HepG2 (cell line): Measurements from ENCODE around the gene COASY. TPM values are rescaled to one million over a fixed set of nuclear protein-coding genes. Genes with fewer than 3 reads are reported as not detected.

Source experiments
- HNRNPL ChIP-seq: fragments of 200-400 bp; formaldehyde crosslinking; IDR thresholded peaks from 2 replicates; pipeline ENCODE4 v1.6.1; 2017; ENCODE audit warnings: mild to moderate bottlenecking, low read depth, low read length
- IRF9 ChIP-seq: sonication (generic); formaldehyde crosslinking; IDR thresholded peaks from 2 replicates; pipeline ENCODE4 v1.8.0; 2022; ENCODE audit warnings: missing genetic modification reagents, mild to moderate bottlenecking, borderline replicate concordance
- NFIB ChIP-seq: sonication (generic); formaldehyde crosslinking; IDR thresholded peaks from 2 replicates; pipeline ENCODE4 v1.9.0; 2021; ENCODE audit warnings: missing genetic modification reagents, mild to moderate bottlenecking, borderline replicate concordance
- NFKB2 ChIP-seq: sonication (generic); formaldehyde crosslinking; IDR thresholded peaks from 2 replicates; pipeline ENCODE4 v1.4.0; 2020; ENCODE audit warnings: missing genetic modification reagents, borderline replicate concordance
- PLRG1 ChIP-seq: fragments of 450-650 bp; conservative IDR thresholded peaks from 2 replicates; pipeline ENCODE4 v1.6.1; 2016
- RARA ChIP-seq: IDR thresholded peaks from 2 replicates; pipeline ENCODE4 v1.6.1; 2016; ENCODE audit warnings: missing genetic modification reagents, missing compliant biosample characterization
- YEATS2 ChIP-seq: sonication (generic); formaldehyde crosslinking; IDR thresholded peaks from 2 replicates; pipeline ENCODE4 v1.4.0; 2020; ENCODE audit warnings: missing genetic modification reagents, borderline replicate concordance
- ZNF235 ChIP-seq: sonication (generic); formaldehyde crosslinking; IDR thresholded peaks from 2 replicates; pipeline ENCODE4 v1.8.1; 2023; ENCODE audit warnings: mild to moderate bottlenecking, missing genetic modification reagents, borderline replicate concordance
- ZNF790 ChIP-seq: sonication (generic); formaldehyde crosslinking; IDR thresholded peaks from 2 replicates; pipeline ENCODE4 v1.8.0; 2022; ENCODE audit warnings: missing genetic modification reagents, mild to moderate bottlenecking, borderline replicate concordance
- polyA plus RNA-seq, 8 experiments: library from polyadenylated mRNA; depleted of rRNA in 3 of 8; stranded (reverse) in 7 of 8; unstranded in 1 of 8; fragments of >200 nt; fragmentation: Illumina TruSeq in 4 of 8; extraction: Trizol in 4 of 8; gene quantifications; 2 replicates each; pipeline versions ENCODE4 v1.2.1 to v1.2.3, GENCODE V29; 2011 to 2016; ENCODE audit warnings: low read depth in 4 of 8, missing spikeins in 1 of 8, mixed read lengths in 1 of 8; ENCODE audit not compliant: insufficient read depth in 1 of 8
- total RNA-seq, 5 experiments: library from RNA; depleted of rRNA; stranded (reverse); fragments of >200 nt; fragmentation: Illumina TruSeq; extraction: Trizol; gene quantifications; 2 replicates each; pipeline ENCODE4 v1.2.3, GENCODE V29; 2016; ENCODE audit warnings: low read depth in 1 of 5
- TF ChIP-seq, protein P1 (sequence below): sonication (generic); formaldehyde crosslinking; IDR thresholded peaks from 2 replicates; pipeline ENCODE4 v1.4.0; 2020; ENCODE audit warnings: missing genetic modification reagents
- TF ChIP-seq, protein P2 (sequence below): sonication (generic); formaldehyde crosslinking; IDR thresholded peaks from 2 replicates; pipeline ENCODE4 v1.5.0; 2020; ENCODE audit warnings: mild to moderate bottlenecking, missing genetic modification reagents
- TF ChIP-seq, protein P3 (sequence below): sonication (generic); formaldehyde crosslinking; IDR thresholded peaks from 2 replicates; pipeline ENCODE4 v1.9.0; 2022; ENCODE audit warnings: low read depth, missing genetic modification reagents
- TF ChIP-seq, protein P4 (sequence below): sonication (generic); formaldehyde crosslinking; IDR thresholded peaks from 2 replicates; pipeline ENCODE4 v1.5.0; 2020; ENCODE audit warnings: missing genetic modification reagents

Gene COASY
- total and polyA plus RNA-seq, 2 of the 13 experiments (the other 11 are each of a cell fraction or from before 2014, with no cell fraction given) = 90.7 to 125 TPM

- TF ChIP-seq, protein P1, sequence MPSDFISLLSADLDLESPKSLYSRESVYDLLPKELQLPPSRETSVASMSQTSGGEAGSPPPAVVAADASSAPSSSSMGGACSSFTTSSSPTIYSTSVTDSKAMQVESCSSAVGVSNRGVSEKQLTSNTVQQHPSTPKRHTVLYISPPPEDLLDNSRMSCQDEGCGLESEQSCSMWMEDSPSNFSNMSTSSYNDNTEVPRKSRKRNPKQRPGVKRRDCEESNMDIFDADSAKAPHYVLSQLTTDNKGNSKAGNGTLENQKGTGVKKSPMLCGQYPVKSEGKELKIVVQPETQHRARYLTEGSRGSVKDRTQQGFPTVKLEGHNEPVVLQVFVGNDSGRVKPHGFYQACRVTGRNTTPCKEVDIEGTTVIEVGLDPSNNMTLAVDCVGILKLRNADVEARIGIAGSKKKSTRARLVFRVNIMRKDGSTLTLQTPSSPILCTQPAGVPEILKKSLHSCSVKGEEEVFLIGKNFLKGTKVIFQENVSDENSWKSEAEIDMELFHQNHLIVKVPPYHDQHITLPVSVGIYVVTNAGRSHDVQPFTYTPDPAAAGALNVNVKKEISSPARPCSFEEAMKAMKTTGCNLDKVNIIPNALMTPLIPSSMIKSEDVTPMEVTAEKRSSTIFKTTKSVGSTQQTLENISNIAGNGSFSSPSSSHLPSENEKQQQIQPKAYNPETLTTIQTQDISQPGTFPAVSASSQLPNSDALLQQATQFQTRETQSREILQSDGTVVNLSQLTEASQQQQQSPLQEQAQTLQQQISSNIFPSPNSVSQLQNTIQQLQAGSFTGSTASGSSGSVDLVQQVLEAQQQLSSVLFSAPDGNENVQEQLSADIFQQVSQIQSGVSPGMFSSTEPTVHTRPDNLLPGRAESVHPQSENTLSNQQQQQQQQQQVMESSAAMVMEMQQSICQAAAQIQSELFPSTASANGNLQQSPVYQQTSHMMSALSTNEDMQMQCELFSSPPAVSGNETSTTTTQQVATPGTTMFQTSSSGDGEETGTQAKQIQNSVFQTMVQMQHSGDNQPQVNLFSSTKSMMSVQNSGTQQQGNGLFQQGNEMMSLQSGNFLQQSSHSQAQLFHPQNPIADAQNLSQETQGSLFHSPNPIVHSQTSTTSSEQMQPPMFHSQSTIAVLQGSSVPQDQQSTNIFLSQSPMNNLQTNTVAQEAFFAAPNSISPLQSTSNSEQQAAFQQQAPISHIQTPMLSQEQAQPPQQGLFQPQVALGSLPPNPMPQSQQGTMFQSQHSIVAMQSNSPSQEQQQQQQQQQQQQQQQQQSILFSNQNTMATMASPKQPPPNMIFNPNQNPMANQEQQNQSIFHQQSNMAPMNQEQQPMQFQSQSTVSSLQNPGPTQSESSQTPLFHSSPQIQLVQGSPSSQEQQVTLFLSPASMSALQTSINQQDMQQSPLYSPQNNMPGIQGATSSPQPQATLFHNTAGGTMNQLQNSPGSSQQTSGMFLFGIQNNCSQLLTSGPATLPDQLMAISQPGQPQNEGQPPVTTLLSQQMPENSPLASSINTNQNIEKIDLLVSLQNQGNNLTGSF (CRISPR knock-in tag) = no peak
- no peak for TF ChIP-seq HNRNPL
- no peak for TF ChIP-seq IRF9 (CRISPR knock-in tag)
- TF ChIP-seq YEATS2 (CRISPR knock-in tag) = peak; percentile 53; the same call in 1 of the 2 replicates
- TF ChIP-seq, protein P2, sequence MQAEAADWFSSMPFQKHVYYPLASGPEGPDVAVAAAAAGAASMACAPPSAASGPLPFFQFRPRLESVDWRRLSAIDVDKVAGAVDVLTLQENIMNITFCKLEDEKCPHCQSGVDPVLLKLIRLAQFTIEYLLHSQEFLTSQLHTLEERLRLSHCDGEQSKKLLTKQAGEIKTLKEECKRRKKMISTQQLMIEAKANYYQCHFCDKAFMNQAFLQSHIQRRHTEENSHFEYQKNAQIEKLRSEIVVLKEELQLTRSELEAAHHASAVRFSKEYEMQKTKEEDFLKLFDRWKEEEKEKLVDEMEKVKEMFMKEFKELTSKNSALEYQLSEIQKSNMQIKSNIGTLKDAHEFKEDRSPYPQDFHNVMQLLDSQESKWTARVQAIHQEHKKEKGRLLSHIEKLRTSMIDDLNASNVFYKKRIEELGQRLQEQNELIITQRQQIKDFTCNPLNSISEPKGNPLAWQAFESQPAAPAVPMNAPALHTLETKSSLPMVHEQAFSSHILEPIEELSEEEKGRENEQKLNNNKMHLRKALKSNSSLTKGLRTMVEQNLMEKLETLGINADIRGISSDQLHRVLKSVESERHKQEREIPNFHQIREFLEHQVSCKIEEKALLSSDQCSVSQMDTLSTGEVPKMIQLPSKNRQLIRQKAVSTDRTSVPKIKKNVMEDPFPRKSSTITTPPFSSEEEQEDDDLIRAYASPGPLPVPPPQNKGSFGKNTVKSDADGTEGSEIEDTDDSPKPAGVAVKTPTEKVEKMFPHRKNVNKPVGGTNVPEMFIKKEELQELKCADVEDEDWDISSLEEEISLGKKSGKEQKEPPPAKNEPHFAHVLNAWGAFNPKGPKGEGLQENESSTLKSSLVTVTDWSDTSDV = no peak
- no peak for TF ChIP-seq PLRG1
- TF ChIP-seq, protein P3, sequence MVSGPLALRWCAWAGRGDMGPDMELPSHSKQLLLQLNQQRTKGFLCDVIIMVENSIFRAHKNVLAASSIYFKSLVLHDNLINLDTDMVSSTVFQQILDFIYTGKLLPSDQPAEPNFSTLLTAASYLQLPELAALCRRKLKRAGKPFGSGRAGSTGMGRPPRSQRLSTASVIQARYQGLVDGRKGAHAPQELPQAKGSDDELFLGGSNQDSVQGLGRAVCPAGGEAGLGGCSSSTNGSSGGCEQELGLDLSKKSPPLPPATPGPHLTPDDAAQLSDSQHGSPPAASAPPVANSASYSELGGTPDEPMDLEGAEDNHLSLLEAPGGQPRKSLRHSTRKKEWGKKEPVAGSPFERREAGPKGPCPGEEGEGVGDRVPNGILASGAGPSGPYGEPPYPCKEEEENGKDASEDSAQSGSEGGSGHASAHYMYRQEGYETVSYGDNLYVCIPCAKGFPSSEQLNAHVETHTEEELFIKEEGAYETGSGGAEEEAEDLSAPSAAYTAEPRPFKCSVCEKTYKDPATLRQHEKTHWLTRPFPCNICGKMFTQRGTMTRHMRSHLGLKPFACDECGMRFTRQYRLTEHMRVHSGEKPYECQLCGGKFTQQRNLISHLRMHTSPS (CRISPR knock-in tag) = peak; percentile 21; the same call in 1 of the 2 replicates
- TF ChIP-seq NFKB2 = peak; percentile 86; the same call in 1 of the 2 replicates
- peak; percentile 86 for TF ChIP-seq RARA (CRISPR knock-in tag)
- TF ChIP-seq NFIB (CRISPR knock-in tag) = no peak
- TF ChIP-seq ZNF790 = no peak; the same call in 1 of the 2 replicates
- TF ChIP-seq, protein P4, sequence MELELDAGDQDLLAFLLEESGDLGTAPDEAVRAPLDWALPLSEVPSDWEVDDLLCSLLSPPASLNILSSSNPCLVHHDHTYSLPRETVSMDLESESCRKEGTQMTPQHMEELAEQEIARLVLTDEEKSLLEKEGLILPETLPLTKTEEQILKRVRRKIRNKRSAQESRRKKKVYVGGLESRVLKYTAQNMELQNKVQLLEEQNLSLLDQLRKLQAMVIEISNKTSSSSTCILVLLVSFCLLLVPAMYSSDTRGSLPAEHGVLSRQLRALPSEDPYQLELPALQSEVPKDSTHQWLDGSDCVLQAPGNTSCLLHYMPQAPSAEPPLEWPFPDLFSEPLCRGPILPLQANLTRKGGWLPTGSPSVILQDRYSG (CRISPR knock-in tag) = no peak
- TF ChIP-seq ZNF235 (CRISPR knock-in tag) = no peak
Observed at GRCh38 chr17:42564815-42565522, 3.0 kb downstream of the COASY start (continued).
